ENCODE measurements around the gene HES2.
"Not testable (repeated sequence)": the region's sequence is repeated elsewhere in the genome, so short reads cannot be mapped to it uniquely, and the experiment has no call there.

Gene HES2

DNA sequence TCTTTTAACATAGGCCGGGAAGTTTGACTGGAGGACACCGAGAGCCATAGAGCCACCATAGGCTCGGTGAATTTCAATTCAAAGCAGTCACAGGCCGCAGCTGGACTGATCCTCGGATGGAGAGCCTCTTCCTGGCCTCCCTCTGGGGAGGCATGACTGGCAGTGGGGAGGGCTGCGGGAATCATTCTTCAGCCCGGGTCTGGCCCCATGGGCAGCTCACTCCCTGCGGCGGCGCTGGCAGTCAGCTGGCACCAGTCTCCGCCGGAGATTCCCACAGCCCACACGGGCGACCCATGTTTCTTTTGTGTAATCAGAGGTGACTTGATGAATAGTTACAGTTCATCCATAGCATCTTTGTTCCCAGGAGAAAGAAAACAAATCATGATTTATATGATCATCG, 15.4 kb upstream of the HES2 start:
- no peaks in the 10 kb centered on the region for H3K79me1 ChIP-seq (ENCODE audit: low read length)
- H3K9ac ChIP-seq (ENCODE audit: low read length): no peak overlapping the region
- H3K56ac ChIP-seq (ENCODE audit: low read length): no peak overlapping the region
- no peak overlapping the region for H2BK5ac ChIP-seq (ENCODE audit: low read length)
- no peak for DNase-seq
- H3K18ac ChIP-seq (ENCODE audit: low read length): no peak overlapping the region
- WGBS (ENCODE audit: extremely low coverage, insufficient coverage, low lambda C conversion rate): no CpG with 5 or more reads among the region's 15 CpGs
- no peaks in the 10 kb centered on the region for H3K79me2 ChIP-seq (ENCODE audit: control insufficient read depth, insufficient read depth, low read length)
- H4K5ac ChIP-seq (ENCODE audit: low read length): no peak overlapping the region
- no peak overlapping the region for H2BK15ac ChIP-seq (replicated peaks; ENCODE audit: low read depth)
- no peak overlapping the region for H3K4me2 ChIP-seq (ENCODE audit: low read length)
- H2AK5ac ChIP-seq (ENCODE audit: low read length): no peak overlapping the region
- no peak overlapping the region for H3K4me3 ChIP-seq (ENCODE audit: low read length)
- H4K8ac ChIP-seq (ENCODE audit: low read depth, low read length): no peak overlapping the region
- H2BK120ac ChIP-seq (ENCODE audit: low read depth, low read length): no peak overlapping the region
- no peaks in the 10 kb centered on the region for H3K36me3 ChIP-seq (ENCODE audit: control insufficient read depth, insufficient read depth, low read length)
- H3K27me3 ChIP-seq (ENCODE audit: insufficient read depth, low read length, poor library complexity): no peaks in the 10 kb centered on the region
- no peak overlapping the region for H3K23ac ChIP-seq (ENCODE audit: low read length)
- no peaks in the 10 kb centered on the region for H3K4me1 ChIP-seq (ENCODE audit: control insufficient read depth, low read depth, low read length)
- no peak overlapping the region for H3K4ac ChIP-seq (ENCODE audit: low read depth, low read length)
- H3K27ac ChIP-seq (ENCODE audit: low read depth, low read length): no peak overlapping the region

DNA sequence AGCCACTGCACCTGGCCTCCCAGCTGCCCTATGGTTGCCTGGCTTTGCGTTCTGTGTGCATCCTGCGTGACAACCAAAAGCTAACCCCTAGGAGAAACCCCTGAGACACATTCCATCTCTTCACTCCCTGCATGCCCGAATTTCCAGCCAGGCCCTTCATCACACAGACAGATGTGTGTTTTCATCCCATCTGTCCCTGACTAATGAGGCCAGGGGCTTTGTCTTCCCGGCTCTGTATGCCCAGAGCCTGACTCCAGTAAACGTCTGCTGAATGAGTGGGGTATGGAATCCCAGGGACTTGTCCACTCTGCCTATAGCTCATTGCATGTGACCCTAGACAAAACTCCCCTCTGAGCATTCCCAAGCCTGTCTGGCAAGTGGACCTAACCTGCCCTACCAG, 14.5 kb upstream of the HES2 start:
- no peak overlapping the region for H3K18ac ChIP-seq (ENCODE audit: low read length)
- H4K8ac ChIP-seq (ENCODE audit: low read depth, low read length): no peak overlapping the region
- H3K27ac ChIP-seq (ENCODE audit: low read depth, low read length): no peak overlapping the region
- no peak overlapping the region for H3K23ac ChIP-seq (ENCODE audit: low read length)
- no peak overlapping the region for H2BK5ac ChIP-seq (ENCODE audit: low read length)
- H3K4me3 ChIP-seq (ENCODE audit: low read length): no peak overlapping the region
- no CpG with 5 or more reads among the region's 5 CpGs for WGBS (ENCODE audit: extremely low coverage, insufficient coverage, low lambda C conversion rate)
- no peak overlapping the region for H2AK5ac ChIP-seq (ENCODE audit: low read length)
- no peak overlapping the region for H4K5ac ChIP-seq (ENCODE audit: low read length)
- H3K36me3 ChIP-seq (ENCODE audit: control insufficient read depth, insufficient read depth, low read length): no peaks in the 10 kb centered on the region
- no peak overlapping the region for H2BK120ac ChIP-seq (ENCODE audit: low read depth, low read length)
- H3K9ac ChIP-seq (ENCODE audit: low read length): no peak overlapping the region
- H3K79me2 ChIP-seq (ENCODE audit: control insufficient read depth, insufficient read depth, low read length): no peaks in the 10 kb centered on the region
- H3K4me2 ChIP-seq (ENCODE audit: low read length): no peak overlapping the region
- no peaks in the 10 kb centered on the region for H3K27me3 ChIP-seq (ENCODE audit: insufficient read depth, low read length, poor library complexity)
- no peak overlapping the region for H3K56ac ChIP-seq (ENCODE audit: low read length)
- H3K79me1 ChIP-seq (ENCODE audit: low read length): no peaks in the 10 kb centered on the region
- H2BK15ac ChIP-seq (replicated peaks; ENCODE audit: low read depth): no peak overlapping the region
- H3K4ac ChIP-seq (ENCODE audit: low read depth, low read length): no peak overlapping the region
- H3K4me1 ChIP-seq (ENCODE audit: control insufficient read depth, low read depth, low read length): no peaks in the 10 kb centered on the region
- DNase-seq: no peak

DNA sequence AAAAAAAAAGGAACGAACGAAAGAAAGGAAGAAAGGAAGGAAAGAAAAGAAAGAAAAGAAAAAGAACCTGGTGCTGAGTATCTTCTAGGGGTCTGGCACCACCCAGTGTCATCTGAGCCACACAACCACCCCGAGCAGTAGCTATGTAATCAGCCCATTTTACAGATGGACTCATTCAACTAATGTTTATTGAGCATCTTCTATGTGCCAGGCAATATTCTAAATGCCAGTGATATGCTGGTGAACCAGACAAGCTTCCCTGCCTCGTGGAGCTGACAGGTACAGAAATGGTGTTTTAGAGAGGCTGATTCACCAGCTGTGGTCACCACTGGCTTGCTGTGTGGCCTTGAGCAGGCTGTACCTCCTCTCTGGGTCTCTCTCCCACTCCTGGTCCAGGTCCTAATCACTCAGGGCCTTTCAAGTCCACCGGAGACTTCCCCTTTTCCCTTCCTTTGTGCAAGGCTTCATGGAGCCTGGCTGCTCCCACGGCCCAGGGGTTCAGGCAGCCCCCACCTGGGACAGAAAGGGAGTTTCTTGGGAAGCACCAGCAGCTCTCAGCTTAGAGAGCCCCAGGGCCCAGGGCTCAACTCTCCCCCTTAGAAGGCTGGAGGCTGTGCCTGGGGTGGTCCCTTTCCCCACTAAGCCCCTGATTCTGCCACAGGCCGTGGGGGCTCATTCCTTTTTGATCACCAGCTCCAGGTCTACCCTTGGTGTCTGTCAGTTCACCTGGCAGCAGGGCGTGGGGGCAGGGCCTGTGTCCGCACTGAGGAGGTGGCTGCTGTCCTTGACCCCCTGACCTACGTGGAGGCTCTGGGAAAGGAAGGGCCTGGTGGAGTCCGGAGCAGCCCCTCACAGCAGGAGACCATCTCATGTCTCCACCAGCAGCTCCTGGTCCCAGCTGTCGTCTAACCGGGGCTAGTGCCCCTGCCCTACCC, 12.2 kb upstream of the HES2 start:
- H3K27me3 ChIP-seq (ENCODE audit: insufficient read depth, low read length, poor library complexity); H3K79me1 ChIP-seq (ENCODE audit: low read length): not testable (repeated sequence)
- WGBS (ENCODE audit: extremely low coverage, insufficient coverage, low lambda C conversion rate): no CpG with 5 or more reads among the region's 13 CpGs

DNA sequence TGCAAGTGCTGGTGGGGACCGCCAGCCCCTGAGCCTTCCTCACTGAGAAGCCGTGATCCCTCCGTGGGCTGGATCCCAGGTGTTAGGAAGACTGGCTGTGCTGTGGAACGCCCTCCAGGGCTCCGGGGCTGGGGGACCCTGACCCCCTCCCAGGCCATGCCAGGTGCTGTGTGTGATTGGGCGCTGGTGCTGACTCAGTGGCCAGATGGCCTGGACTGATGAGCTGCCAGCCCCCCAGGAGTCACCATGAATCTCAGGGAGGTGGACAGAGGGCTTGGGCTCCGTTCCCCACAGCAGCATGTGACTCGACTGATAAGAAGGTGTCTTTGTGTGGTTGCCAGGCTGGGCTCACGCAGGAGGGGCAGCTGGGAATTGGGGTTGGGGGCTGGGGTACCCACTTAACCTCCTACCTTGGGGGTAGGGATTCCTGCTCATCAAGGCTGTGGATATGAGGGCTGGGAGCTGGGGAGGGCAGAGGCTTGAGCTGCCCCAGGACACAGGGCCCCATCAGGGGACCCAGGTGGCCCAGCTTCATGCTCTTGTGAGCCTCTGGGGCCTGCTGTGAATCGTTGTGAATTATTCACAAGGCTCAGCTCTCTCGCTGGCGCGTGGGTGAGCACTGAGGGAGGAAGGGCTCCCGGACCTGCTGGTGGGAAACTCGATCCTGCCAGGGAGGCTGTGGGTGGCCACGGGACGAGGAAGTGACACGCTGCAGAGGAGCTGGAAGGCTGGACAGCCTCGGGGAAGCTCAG, 10.1 kb upstream of the HES2 start:
- peaks cover 10% of the 10 kb centered on the region for H3K27me3 ChIP-seq (ENCODE audit: insufficient read depth, low read length, poor library complexity)
- not testable (repeated sequence) for H3K23ac ChIP-seq (ENCODE audit: low read length); H3K79me1 ChIP-seq (ENCODE audit: low read length); H3K9ac ChIP-seq (ENCODE audit: low read length); H3K36me3 ChIP-seq (ENCODE audit: control insufficient read depth, insufficient read depth, low read length); H3K4me3 ChIP-seq (ENCODE audit: low read length); H3K4ac ChIP-seq (ENCODE audit: low read depth, low read length); H4K5ac ChIP-seq (ENCODE audit: low read length); H2BK15ac ChIP-seq (replicated peaks; ENCODE audit: low read depth); H4K8ac ChIP-seq (ENCODE audit: low read depth, low read length); H3K18ac ChIP-seq (ENCODE audit: low read length); H3K27ac ChIP-seq (ENCODE audit: low read depth, low read length); H3K4me2 ChIP-seq (ENCODE audit: low read length); H2AK5ac ChIP-seq (ENCODE audit: low read length); H2BK5ac ChIP-seq (ENCODE audit: low read length); H3K56ac ChIP-seq (ENCODE audit: low read length); H2BK120ac ChIP-seq (ENCODE audit: low read depth, low read length); H3K4me1 ChIP-seq (ENCODE audit: control insufficient read depth, low read depth, low read length); DNase-seq; H3K79me2 ChIP-seq (ENCODE audit: control insufficient read depth, insufficient read depth, low read length)
- WGBS (ENCODE audit: extremely low coverage, insufficient coverage, low lambda C conversion rate): no CpG with 5 or more reads among the region's 19 CpGs

More for the DNA sequence above, 12.2 kb upstream of the HES2 start:
- H2AK5ac ChIP-seq (ENCODE audit: low read length); H2BK5ac ChIP-seq (ENCODE audit: low read length); H3K23ac ChIP-seq (ENCODE audit: low read length); DNase-seq; H3K4ac ChIP-seq (ENCODE audit: low read depth, low read length); H3K36me3 ChIP-seq (ENCODE audit: control insufficient read depth, insufficient read depth, low read length); H3K79me2 ChIP-seq (ENCODE audit: control insufficient read depth, insufficient read depth, low read length); H3K56ac ChIP-seq (ENCODE audit: low read length); H3K4me3 ChIP-seq (ENCODE audit: low read length); H2BK120ac ChIP-seq (ENCODE audit: low read depth, low read length); H3K4me1 ChIP-seq (ENCODE audit: control insufficient read depth, low read depth, low read length); H4K5ac ChIP-seq (ENCODE audit: low read length); H2BK15ac ChIP-seq (replicated peaks; ENCODE audit: low read depth); H3K27ac ChIP-seq (ENCODE audit: low read depth, low read length); H3K18ac ChIP-seq (ENCODE audit: low read length); H3K9ac ChIP-seq (ENCODE audit: low read length); H3K4me2 ChIP-seq (ENCODE audit: low read length); H4K8ac ChIP-seq (ENCODE audit: low read depth, low read length): not testable (repeated sequence)

DNA sequence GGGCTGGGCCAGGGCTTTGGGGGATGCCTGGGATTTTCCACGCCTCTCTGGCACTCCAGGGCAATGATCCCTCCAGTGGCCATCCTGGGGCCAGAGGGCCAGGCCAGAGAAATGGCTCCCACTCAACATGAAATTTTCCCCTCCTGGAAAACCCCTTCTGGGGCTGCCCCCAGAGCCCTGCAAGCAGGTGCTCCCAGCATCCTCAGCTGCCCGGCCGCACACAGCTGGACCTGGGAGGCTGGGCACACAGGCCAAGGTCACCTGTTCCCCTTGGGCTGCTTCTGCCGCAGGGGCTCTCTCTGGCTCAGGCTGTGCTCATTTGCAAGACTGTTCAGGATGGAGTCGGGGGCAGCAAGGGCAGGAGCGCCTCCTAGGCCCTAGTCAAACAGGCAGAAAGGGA, 8.7 kb upstream of the HES2 start:
- H2BK5ac ChIP-seq (ENCODE audit: low read length); H3K79me1 ChIP-seq (ENCODE audit: low read length); H3K23ac ChIP-seq (ENCODE audit: low read length); H2BK15ac ChIP-seq (replicated peaks; ENCODE audit: low read depth); H4K5ac ChIP-seq (ENCODE audit: low read length); H3K56ac ChIP-seq (ENCODE audit: low read length); H3K79me2 ChIP-seq (ENCODE audit: control insufficient read depth, insufficient read depth, low read length); H3K36me3 ChIP-seq (ENCODE audit: control insufficient read depth, insufficient read depth, low read length); H3K4me2 ChIP-seq (ENCODE audit: low read length); H3K27ac ChIP-seq (ENCODE audit: low read depth, low read length); H3K4ac ChIP-seq (ENCODE audit: low read depth, low read length); H3K18ac ChIP-seq (ENCODE audit: low read length); H3K4me3 ChIP-seq (ENCODE audit: low read length); H4K8ac ChIP-seq (ENCODE audit: low read depth, low read length); H3K4me1 ChIP-seq (ENCODE audit: control insufficient read depth, low read depth, low read length); DNase-seq; H2BK120ac ChIP-seq (ENCODE audit: low read depth, low read length); H3K9ac ChIP-seq (ENCODE audit: low read length); H2AK5ac ChIP-seq (ENCODE audit: low read length): not testable (repeated sequence)
- WGBS (ENCODE audit: extremely low coverage, insufficient coverage, low lambda C conversion rate): no CpG with 5 or more reads among the region's 6 CpGs
- peaks cover 20% of the 10 kb centered on the region for H3K27me3 ChIP-seq (ENCODE audit: insufficient read depth, low read length, poor library complexity)

Measured in mesendoderm (in vitro differentiated cells).